Tibial nerve (tissue), 3 donors: ENCODE data around the gene CD2AP.

Experiments used
- CTCF ChIP-seq, 5 experiments: fragments of 200-600 bp in 3 of 5; fragments of 450-650 bp in 2 of 5; sonication (generic) in 3 of 5; IDR thresholded peaks; one replicate each; pipeline ENCODE4 v1.5.1; 2016 to 2019; ENCODE audit warnings: antibody characterized with exemption in 5 of 5, mild to moderate bottlenecking in 3 of 5, moderate library complexity in 2 of 5
- POLR2A ChIP-seq, 2 donors: fragments of 450-650 bp; IDR thresholded peaks; one replicate each; pipeline ENCODE4 v1.6.1; 2017; ENCODE audit warnings: antibody characterized with exemption in 2 of 2, mild to moderate bottlenecking in 2 of 2, moderate library complexity in 2 of 2

GRCh38 chr6:47490676-47491075 is 13.1 kb downstream of the CD2AP start:
- no peak for TF ChIP-seq POLR2A (IDR thresholded peaks at IDR 0.05)
- no peak for TF ChIP-seq CTCF (IDR thresholded peaks at IDR 0.05)
